ENCODE data around the gene HDAC4.

The HDAC4 gene

GRCh38 chr2:239065962-239066361, 334.9 kb downstream of the HDAC4 start:
- DNase-seq (ENCODE audit: low spot score) = no peak
- TF ChIP-seq, protein P1, sequence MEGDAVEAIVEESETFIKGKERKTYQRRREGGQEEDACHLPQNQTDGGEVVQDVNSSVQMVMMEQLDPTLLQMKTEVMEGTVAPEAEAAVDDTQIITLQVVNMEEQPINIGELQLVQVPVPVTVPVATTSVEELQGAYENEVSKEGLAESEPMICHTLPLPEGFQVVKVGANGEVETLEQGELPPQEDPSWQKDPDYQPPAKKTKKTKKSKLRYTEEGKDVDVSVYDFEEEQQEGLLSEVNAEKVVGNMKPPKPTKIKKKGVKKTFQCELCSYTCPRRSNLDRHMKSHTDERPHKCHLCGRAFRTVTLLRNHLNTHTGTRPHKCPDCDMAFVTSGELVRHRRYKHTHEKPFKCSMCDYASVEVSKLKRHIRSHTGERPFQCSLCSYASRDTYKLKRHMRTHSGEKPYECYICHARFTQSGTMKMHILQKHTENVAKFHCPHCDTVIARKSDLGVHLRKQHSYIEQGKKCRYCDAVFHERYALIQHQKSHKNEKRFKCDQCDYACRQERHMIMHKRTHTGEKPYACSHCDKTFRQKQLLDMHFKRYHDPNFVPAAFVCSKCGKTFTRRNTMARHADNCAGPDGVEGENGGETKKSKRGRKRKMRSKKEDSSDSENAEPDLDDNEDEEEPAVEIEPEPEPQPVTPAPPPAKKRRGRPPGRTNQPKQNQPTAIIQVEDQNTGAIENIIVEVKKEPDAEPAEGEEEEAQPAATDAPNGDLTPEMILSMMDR (IDR thresholded peaks at IDR 0.05; ENCODE audit: extremely low read depth, insufficient read depth, missing control alignments) = no peak
- in situ Hi-C loops (cut with MboI; ENCODE audit: low pct_unique_long_range_greater_than_20kb, low sequenced_read_pairs, unreplicated experiment) = no loop called here

- in situ Hi-C loops (cut with MboI; ENCODE audit: low pct_unique_long_range_greater_than_20kb, low sequenced_read_pairs, unreplicated experiment) = no loop called here
- no peak for DNase-seq (ENCODE audit: low spot score)
- TF ChIP-seq, protein P1 (IDR thresholded peaks at IDR 0.05; ENCODE audit: extremely low read depth, insufficient read depth, missing control alignments) = no peak
Measured at GRCh38 chr2:239065537-239065936, 335.3 kb downstream of the HDAC4 start.

DNA sequence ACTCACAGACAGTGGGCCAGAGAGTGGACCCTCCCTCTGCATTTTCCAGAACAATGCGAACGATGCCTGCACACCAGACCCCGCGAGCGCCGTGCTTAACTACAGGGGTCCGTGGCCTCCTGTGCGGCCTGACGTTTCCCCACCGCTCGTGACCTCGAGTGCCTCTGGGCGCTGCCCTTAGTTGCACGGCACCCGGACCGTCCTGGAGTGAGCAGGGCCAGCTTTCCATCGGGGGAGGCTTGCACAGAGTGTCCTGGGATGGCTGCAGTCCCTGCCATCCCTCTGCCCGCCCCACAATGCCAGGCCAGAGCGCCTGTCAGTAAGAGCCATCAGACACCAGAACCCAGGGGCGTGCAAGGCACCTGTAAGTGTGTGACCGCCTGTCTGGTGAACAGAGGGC, 335.9 kb downstream of the HDAC4 start:
- TF ChIP-seq, protein P1 (IDR thresholded peaks at IDR 0.05; ENCODE audit: extremely low read depth, insufficient read depth, missing control alignments) = no peak
- in situ Hi-C loops (cut with MboI; ENCODE audit: low pct_unique_long_range_greater_than_20kb, low sequenced_read_pairs, unreplicated experiment) = no loop called here
- no peak for DNase-seq (ENCODE audit: low spot score)

DNA sequence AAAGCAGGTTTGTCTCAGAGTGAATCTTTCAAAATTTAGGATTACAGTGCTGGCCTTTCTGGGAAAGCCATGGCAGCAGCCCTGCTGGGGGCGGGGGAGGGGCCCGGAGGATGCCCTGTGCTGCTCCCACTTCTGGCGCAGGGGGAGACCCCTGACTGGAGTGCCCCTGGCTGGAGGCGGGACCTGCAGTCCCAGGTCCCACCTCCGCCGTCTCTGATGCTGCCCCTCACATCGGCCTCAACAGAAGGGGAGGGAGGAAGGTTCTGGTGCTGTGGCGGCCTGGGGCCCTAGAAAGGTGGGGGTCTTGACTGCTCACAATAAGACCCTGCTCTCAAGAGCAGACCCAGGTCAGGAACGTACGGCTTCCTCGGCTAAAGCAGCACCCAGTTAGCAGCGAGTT, 336.6 kb downstream of the HDAC4 start:
- in situ Hi-C loops (cut with MboI; ENCODE audit: low pct_unique_long_range_greater_than_20kb, low sequenced_read_pairs, unreplicated experiment) = no loop called here
- DNase-seq (ENCODE audit: low spot score) = no peak
- TF ChIP-seq, protein P1 (IDR thresholded peaks at IDR 0.05; ENCODE audit: extremely low read depth, insufficient read depth, missing control alignments) = no peak

DNA sequence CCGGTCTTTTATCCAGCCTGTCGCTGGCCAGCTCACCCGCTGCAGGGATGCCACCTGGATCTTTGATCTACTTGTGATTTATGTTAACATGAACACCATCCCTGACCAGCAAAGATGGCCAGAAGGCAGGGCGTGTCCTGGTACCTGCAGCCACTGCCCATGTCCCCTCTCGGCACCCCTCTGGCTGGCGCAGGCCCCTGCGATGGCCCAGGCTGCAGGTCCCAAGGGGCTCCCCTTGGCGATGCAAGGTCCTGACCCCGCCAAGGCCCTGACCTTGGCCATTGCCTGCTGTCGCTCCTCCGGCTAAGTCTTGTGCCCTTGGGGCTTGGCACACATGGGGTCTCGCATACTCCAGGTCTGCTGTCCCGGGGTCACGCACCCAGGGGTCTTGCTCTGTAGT, 338.1 kb downstream of the HDAC4 start:
- in situ Hi-C loops (cut with MboI; ENCODE audit: low pct_unique_long_range_greater_than_20kb, low sequenced_read_pairs, unreplicated experiment) = no loop called here
- TF ChIP-seq, protein P1 (IDR thresholded peaks at IDR 0.05; ENCODE audit: extremely low read depth, insufficient read depth, missing control alignments) = no peak
- no peak for DNase-seq (ENCODE audit: low spot score)

GRCh38 chr2:239061824-239062570, 338.8 kb downstream of the HDAC4 start:
- in situ Hi-C loops (cut with MboI; ENCODE audit: low pct_unique_long_range_greater_than_20kb, low sequenced_read_pairs, unreplicated experiment) = no loop called here
- DNase-seq (ENCODE audit: low spot score) = no peak
- TF ChIP-seq, protein P1 (IDR thresholded peaks at IDR 0.05; ENCODE audit: extremely low read depth, insufficient read depth, missing control alignments) = no peak

Data from GM13977 (cell line).